Colonic mucosa (tissue), 4 donors: ENCODE measurements around the gene MLLT3. TPM values are rescaled to one million over a fixed set of nuclear protein-coding genes. Genes with fewer than 3 reads are reported as not detected.

Source experiments
- DNase-seq: peaks from one replicate; pipeline ENCODE4 v3.0.0-alpha.2; 2020
- H3K27ac ChIP-seq: fragments of 200-600 bp; one replicate; pipeline ENCODE4 v1.8.0; 2021
- H3K27me3 ChIP-seq: fragments of 200-600 bp; one replicate; pipeline ENCODE4 v1.8.0; 2021
- H3K36me3 ChIP-seq: fragments of 200-600 bp; one replicate; pipeline ENCODE4 v1.8.0; 2021
- H3K4me1 ChIP-seq: fragments of 200-600 bp; one replicate; pipeline ENCODE4 v1.8.0; 2021; ENCODE audit warnings: mild to moderate bottlenecking
- H3K4me3 ChIP-seq: fragments of 200-600 bp; one replicate; pipeline ENCODE4 v1.8.0; 2021
- H3K9ac ChIP-seq, 2 donors: one replicate each; pipeline ENCODE4 v1.7.0; 2013; ENCODE audit warnings: control low read depth in 2 of 2, low read depth in 2 of 2, low read length in 2 of 2
- H3K9me3 ChIP-seq: fragments of 200-600 bp; one replicate; pipeline ENCODE4 v1.8.0; 2021
- CTCF ChIP-seq: fragments of 200-600 bp; IDR thresholded peaks from one replicate; pipeline ENCODE4 v1.8.0; 2022; ENCODE audit warnings: antibody characterized with exemption, mild to moderate bottlenecking
- intact Hi-C: fragments of 100-400 bp; cut with DNase I; formaldehyde crosslinking; loops from one replicate; pipeline ENCODE4 v1.14.1; 2022
- microRNA-seq: library from miRNA; unstranded; fragments of <30 nt; microRNA quantifications from one replicate; pipeline ENCODE4, GENCODE V29; 2019
- total RNA-seq, 2 donors: library from RNA; stranded (reverse); fragmentation: NEBNext Ultra II Directional in 1 of 2; extraction: Animal tissue kit (Norgen Biotek cat#: 25700) in 1 of 2; gene quantifications; one replicate each; pipeline ENCODE4 v1.2.1, GENCODE V29; 2021
- donor health status: healthy.
- donor health status: DM: no; HTN: no; CAD: no.
- donor health status: DM: no; HTN: no; CAD: no.

The MLLT3 gene
- total RNA-seq, 2 donors from 2014 or later, result 44.6 to 65.2 TPM

DNA sequence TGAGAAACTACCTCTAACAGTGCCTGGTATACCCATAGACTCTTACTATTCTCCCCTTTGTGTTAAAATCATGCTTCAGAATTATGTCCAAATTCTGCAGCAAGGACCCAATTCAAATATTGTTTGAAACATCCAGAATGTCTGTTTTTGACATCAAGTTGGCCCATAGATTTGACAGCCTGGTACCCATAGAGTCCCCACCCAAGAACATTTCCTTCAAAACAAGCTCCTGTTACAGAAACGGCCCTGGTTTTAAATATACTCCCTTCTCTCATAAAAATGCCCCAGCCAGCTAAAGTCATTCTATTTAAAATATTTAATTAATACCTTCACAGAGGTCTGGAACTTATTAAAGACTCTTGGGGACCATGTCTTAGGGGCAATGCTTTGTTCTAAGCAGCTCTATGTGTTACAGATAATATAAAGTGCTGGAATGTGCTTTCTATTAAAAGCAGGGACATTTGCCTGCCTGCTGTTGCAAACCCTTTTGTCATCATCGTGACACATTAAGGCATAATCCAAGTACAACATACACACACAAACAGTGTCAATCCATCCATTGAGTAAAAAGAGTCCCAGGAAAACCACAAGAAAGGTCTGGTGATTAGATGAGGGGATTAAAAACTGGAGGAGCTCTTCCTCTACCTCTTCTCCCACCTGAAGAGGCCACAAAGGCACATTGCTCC is 321.7 kb downstream of the MLLT3 start:
- no peak for TF ChIP-seq CTCF
- Histone ChIP-seq H3K4me3 (no peak overlapping the region), H3K27me3 (no peaks in the 10 kb centered on the region), H3K27ac (no peak overlapping the region), H3K9me3 (no peaks in the 10 kb centered on the region), H3K36me3 (no peaks in the 10 kb centered on the region), H3K9ac (no peak overlapping the region), H3K4me1 (no peaks in the 10 kb centered on the region)
- no peak for DNase-seq
- intact Hi-C loops, result no loop called here

- Histone ChIP-seq H3K4me1 (no peaks in the 10 kb centered on the region), H3K9me3 (no peaks in the 10 kb centered on the region)
- no peak for DNase-seq
Measured at GRCh38 chr9:20297646-20298084, 324.6 kb downstream of the MLLT3 start.

DNA sequence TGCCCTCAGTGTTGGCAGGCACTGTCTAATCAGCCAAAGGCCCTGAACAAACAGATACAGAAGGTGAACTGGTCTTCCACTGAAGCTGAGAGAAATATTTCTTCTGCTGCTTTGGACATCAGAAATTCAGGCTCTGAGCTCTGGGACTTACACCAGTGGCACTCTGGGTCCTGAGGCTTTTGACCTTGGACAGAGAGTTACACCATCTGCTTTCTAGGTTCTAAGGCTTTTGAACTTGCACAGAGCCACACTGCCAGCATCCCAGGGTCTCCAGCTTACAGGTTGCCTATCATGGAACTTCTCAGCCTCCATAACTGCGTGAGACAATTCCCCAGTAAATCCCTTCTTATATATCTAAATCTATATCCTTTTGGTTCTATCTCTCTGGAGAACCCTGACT is 326.7 kb downstream of the MLLT3 start:
- H3K36me3 ChIP-seq, result no peaks in the 10 kb centered on the region
- DNase-seq, result no peak
- H3K9ac ChIP-seq, result no peak overlapping the region
- H3K4me1 ChIP-seq, result no peaks in the 10 kb centered on the region
- intact Hi-C loops, result no loop called here
- no peak overlapping the region for H3K4me3 ChIP-seq
- H3K27me3 ChIP-seq, result no peaks in the 10 kb centered on the region
- H3K27ac ChIP-seq, result no peak overlapping the region
- no peak for TF ChIP-seq CTCF
- no peaks in the 10 kb centered on the region for H3K9me3 ChIP-seq

More at GRCh38 chr9:20297646-20298084, 324.6 kb downstream of the MLLT3 start:
- no peak for TF ChIP-seq CTCF
- no peak overlapping the region for H3K4me3 ChIP-seq
- no peaks in the 10 kb centered on the region for H3K36me3 ChIP-seq
- no peak overlapping the region for H3K9ac ChIP-seq
- no peaks in the 10 kb centered on the region for H3K27me3 ChIP-seq
- no peak overlapping the region for H3K27ac ChIP-seq
- intact Hi-C loops, result no loop called here

DNA sequence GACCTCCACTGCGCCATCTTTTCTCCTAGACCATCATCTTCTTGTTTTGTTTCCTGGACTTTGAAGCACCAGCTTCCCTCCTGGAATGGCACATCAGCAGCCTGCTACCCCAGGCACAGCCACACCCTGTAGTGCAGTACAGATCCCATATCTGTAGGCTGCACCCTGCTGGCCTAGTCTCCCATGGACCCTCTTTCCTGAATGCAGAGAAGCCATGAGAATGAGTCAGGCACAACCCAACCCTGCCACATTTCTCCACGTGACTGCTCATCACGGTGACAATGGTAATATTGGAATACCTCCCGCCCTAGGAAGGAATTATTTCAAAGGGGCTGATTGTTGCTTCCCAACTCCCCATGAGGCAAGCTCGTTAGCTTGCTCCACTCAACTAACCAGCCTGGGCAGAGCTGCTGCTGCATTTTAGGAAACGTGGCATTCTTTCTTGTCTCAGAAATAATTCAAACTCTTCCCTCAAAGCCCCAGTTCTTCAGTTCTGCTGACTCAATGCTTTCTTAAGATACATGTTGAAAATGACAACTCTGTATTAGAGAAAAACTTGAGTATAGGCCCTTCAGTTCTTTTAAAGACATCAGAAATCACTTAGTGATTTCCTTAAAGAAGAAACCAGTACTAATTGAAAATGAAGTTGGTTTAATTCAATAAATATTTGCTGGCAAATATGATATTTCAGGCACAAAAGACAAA is 328.1 kb downstream of the MLLT3 start:
- Histone ChIP-seq H3K9ac (no peak overlapping the region), H3K4me3 (no peak overlapping the region), H3K9me3 (no peaks in the 10 kb centered on the region), H3K36me3 (no peaks in the 10 kb centered on the region), H3K4me1 (no peaks in the 10 kb centered on the region), H3K27ac (no peak overlapping the region), H3K27me3 (no peaks in the 10 kb centered on the region)
- DNase-seq, result no peak
- TF ChIP-seq CTCF, result no peak
- intact Hi-C loops, result no loop called here

DNA sequence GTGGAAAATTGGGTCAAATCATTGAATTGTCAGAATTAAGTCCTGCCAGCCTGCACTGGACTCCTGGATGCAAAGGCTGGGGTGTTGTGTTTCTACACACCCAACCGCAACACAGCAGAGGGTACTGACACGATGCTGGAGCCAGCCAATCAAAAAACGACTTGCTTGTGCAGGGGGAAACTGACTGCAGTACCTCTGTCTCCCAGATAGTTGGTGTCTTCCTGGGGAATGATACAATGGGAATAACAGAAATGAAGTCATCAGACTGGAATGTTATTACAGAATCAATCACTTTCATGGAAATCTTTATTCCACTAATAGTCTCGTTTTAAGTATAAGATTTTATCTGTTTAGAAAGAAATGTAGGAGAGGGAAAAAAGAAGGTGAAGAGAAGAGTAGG is 330.3 kb downstream of the MLLT3 start:
- no peak for TF ChIP-seq CTCF
- Histone ChIP-seq H3K9me3 (no peaks in the 10 kb centered on the region), H3K27me3 (no peaks in the 10 kb centered on the region), H3K27ac (no peak overlapping the region), H3K4me1 (no peaks in the 10 kb centered on the region), H3K9ac (no peak overlapping the region), H3K36me3 (no peaks in the 10 kb centered on the region), H3K4me3 (no peak overlapping the region)
- no peak for DNase-seq
- intact Hi-C loops, result no loop called here

Small RNA genes lying within 50 kb of the gene (microRNA-seq; reads per million reads assigned to microRNA genes)
- gene MIR4473, result 11.0 reads per million, percentile 17 among the genes with 10 or more reads in this experiment
- not detected for gene MIR4474

Other genes with a start within 250 kb of the MLLT3 start
- 10 to 100 TPM; 26.8 to 44.3 TPM for gene FOCAD, start 61.8 kb upstream of the MLLT3 start, total RNA-seq